Dermis lymphatic vessel endothelial cell (primary cell): ENCODE measurements around the gene ACVR2B. TPM values are rescaled to one million over a fixed set of nuclear protein-coding genes. Genes with fewer than 3 reads are reported as not detected.

Source experiments
- total RNA-seq: library from RNA; depleted of rRNA; stranded (reverse); fragments of >200 nt; gene quantifications from 2 replicates; pipeline ENCODE4 v1.2.1, GENCODE V29; 2014

Gene ACVR2B
- 4.2 and 5.6 TPM in 2 replicates for total RNA-seq

GRCh38 chr3:38453075-38453912 lies at the start of gene ACVR2B:
ACVR2B (plus strand) TSS chr3:38453890; CDS start chr3:38454323, 433 bp downstream.

DNA sequence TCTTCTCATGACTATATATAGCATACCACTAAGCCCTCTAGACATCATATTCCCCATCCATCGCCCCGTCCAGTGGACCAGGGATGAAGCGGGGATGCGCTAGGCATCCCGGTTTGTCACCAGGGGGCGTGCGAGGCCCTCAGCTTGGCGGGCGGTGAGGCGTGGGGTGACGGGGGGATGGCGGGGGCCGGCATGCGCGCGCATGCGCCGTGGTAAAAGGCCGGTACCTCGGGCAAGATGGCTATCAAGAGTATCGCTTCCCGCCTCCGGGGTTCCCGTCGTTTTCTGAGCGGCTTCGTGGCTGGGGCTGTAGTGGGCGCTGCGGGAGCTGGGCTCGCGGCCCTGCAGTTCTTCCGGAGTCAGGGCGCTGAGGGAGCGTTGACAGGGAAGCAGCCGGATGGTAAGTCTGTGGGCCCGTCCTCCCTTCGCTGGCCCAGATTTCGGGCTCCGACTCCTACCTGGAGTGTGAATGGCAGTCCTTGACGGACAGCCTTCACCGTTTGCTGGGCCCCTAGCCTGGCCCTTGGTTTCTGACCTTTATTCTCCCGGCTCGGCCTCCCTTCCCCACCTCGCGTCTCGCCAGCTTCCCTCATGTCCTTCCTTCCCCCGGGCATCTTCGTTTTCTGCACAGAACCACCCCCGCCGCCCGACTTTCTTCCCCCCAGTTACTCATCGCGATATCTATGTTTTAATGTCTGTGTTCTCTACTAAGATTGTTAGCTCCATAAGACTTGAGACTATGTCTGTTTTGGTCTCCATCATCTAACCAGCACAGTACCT lies 42.6 kb downstream of the ACVR2B start, which contains the start of gene EXOG:
EXOG (plus strand) TSS at position 210 of the 780 bp plus-strand sequence; CDS start at position 238, 28 bp downstream.

Other genes with a start within 250 kb of the ACVR2B start
- gene SLC22A13, start 188.1 kb upstream of the ACVR2B start, total RNA-seq, result 0.09 and 0.11 TPM in 2 replicates
- gene SLC22A14, start 171.6 kb upstream of the ACVR2B start, total RNA-seq, result under 0.01 TPM in 2 replicates
- 0.98 and 2.1 TPM in 2 replicates for gene XYLB, start 107.1 kb upstream of the ACVR2B start, total RNA-seq
- 5.9 and 8.8 TPM in 2 replicates for gene EXOG, start 42.5 kb downstream of the ACVR2B start, total RNA-seq
- gene SCN5A, start 195.8 kb downstream of the ACVR2B start, total RNA-seq, result 9.8 and 12.4 TPM in 2 replicates